Stomach (tissue), 4 donors: ENCODE data around the gene PLS1.

Experiments used
- POLR2A ChIP-seq, 4 donors: fragments of 450-650 bp; IDR thresholded peaks; one replicate each; pipeline ENCODE4 v1.6.1; 2016; ENCODE audit warnings: antibody characterized with exemption in 4 of 4, control low read depth in 2 of 4, mild to moderate bottlenecking in 1 of 4, moderate library complexity in 1 of 4
- TF ChIP-seq, protein P1 (sequence below), 7 experiments: fragments of 450-650 bp in 4 of 7; fragments of 200-600 bp in 3 of 7; sonication (generic) in 3 of 7; IDR thresholded peaks; one replicate each; pipeline ENCODE4 v1.5.1; 2016 to 2019; ENCODE audit warnings: antibody characterized with exemption in 7 of 7, control low read depth in 2 of 7, mild to moderate bottlenecking in 1 of 7

DNA sequence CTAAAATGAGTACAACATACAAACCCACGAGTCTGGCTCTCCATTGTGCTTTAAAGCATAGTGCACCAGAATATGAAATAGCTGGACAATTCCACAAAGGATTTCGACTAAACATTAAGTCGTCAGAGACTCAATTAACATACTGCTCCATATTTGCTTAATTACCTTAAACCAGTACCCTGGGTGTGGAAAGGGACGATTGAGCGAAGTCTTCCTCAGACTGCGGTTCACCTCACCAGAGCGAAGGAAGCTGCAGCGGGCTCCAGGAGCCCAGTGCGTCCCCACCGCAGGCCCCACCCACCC, 127.4 kb downstream of the PLS1 start:
- no peak for TF ChIP-seq POLR2A (IDR thresholded peaks at IDR 0.05)
- TF ChIP-seq, protein P1, sequence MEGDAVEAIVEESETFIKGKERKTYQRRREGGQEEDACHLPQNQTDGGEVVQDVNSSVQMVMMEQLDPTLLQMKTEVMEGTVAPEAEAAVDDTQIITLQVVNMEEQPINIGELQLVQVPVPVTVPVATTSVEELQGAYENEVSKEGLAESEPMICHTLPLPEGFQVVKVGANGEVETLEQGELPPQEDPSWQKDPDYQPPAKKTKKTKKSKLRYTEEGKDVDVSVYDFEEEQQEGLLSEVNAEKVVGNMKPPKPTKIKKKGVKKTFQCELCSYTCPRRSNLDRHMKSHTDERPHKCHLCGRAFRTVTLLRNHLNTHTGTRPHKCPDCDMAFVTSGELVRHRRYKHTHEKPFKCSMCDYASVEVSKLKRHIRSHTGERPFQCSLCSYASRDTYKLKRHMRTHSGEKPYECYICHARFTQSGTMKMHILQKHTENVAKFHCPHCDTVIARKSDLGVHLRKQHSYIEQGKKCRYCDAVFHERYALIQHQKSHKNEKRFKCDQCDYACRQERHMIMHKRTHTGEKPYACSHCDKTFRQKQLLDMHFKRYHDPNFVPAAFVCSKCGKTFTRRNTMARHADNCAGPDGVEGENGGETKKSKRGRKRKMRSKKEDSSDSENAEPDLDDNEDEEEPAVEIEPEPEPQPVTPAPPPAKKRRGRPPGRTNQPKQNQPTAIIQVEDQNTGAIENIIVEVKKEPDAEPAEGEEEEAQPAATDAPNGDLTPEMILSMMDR (IDR thresholded peaks at IDR 0.05), result no peak
